NOMO-1 treated with DMSO at 0.1 percent for 48 hours (cell line): Measurements from ENCODE around the gene GTPBP4.

Experiments
- DNase-seq: peaks from one replicate; lab custom pipeline; 2025; ENCODE audit not compliant: unreplicated experiment; lab: John Stamatoyannopoulos, UW

The GTPBP4 gene

DNA sequence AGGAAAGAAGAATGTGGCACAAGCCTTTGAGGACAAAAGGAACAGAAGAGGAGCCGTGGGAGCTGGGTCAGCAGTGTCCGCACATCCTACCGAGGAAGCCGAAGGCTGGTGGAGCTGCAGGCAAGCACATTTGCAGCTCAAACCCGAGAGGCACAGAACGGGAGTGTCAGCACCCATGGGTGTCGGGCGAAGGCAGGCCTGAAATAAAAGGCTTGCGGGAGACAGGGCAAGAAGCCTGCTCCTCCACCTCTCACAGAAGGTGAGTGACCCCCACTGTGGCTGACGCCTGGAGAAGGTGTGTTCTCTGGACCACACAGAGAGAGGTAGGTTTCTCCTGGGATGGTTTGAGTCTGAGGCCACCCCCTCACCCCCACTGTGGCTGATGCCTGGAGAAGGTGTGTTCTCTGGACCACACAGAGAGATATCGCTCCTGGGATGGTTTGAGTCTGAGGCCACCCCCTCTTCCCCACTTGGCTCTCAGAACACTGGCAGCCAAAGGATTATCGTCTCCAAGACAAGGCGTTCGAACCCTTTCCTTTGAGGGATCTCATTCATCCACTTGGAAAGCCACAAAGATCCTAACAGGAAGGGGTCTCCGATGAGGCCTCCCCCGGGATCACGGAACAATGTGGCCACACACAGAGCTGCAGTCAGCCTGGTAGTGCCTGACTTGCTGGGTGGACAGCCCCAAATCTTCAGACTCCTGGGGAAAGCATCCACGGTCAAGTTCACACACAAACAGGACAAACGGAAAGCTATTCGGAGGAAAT is 21.6 kb upstream of the GTPBP4 start:
- DNase-seq: no peak

DNA sequence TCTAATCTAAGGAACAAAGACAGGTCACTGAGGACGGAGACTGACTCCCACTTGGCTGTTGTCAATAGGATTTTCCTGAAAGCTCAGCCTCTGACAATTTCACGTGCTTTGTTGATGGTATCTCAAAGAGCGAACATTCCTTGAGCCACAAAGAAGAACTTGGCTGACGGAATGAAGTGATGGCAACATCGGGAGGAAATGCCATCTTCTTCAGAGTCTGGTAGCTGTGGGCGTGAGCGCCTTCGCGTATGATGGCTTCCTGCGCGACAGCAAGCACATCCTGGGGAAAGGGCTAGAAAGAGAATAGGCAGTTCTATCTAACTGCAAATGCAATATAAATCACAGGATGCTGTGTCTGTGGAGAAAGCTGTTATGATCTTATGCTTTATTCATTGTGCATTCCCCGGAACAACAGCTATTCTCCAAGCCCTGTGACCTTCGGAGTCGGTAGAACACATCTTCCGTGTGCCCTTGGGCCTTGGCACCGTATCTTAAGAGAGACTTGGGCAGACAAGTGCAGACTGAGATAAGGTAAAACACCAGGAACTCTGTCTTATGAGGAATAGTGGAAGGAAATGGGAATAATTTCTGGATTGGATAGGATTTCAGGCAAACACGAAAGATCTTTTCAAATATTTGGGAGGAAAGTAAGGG is 19.6 kb upstream of the GTPBP4 start:
- DNase-seq: no peak

DNA sequence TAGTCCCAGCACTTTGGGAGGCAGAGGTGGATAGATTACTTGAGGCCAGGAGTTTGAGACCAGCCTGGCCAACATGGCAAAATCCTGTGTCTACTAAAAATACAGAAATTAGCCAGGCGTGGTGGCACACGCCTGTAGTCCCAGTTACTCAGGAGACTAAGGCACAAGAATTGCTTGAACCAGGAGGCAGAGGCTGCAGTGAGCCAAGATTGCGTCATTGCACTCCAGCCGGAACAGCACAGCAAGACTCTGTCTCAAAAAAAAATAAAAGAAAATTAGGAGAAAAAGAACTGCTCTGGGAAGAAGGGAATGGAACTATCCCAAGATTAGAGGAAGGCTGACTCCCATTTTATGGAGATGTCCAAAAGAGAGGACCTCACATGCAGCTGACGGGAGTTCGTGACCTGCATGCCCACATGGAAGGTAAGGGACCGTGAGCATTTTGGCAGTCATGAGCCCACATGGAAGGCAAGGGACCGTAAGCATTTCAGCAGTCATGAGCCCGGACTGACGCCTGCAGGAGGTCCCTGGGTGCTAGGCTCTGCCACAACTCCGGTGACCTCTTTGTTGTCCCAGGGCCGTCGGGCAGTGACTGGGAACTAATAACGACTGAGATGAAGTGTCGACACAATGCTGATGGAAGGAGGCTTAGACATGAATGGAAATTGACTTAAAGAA is 18.6 kb upstream of the GTPBP4 start:
- DNase-seq: no peak

DNA sequence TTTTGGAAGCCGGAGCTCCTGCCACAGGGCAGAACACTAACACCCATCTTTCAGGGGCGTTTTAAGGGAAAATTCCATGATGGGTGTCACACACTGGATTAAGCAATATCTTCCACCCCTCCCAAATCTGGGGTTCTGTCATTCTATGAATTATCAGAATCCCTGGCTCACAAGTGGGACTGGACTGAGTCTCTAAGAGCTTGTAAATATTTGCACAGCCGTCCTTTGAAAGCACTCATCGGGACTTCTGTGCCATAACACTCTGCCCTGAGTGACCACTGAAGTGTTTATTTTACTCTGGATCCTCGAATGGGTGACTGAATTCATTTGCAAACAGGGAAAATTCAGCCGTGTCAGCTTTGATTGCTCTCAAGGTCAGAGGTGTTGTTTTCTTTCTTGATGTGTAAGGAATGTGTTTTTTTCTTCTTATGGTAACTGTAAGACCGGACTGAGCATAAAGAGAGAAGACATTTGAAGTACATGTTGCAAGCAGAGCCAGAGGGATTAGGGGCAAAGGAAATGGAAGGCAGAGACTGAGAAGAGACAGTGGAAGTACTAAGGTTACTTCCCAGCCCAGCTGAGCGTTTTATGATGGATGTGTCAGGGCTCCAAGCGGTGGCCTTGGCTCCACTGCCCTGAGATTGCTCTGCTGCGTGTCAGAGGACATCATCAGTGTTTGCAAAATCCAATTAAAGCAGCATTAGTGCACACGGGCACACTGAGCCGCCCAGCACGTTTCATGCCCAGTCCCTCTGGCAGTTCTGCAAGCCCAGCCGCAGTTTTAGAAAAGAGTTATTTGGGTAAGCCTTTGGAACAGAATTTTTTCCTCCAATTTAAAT is 17.7 kb upstream of the GTPBP4 start:
- DNase-seq: no peak

DNA sequence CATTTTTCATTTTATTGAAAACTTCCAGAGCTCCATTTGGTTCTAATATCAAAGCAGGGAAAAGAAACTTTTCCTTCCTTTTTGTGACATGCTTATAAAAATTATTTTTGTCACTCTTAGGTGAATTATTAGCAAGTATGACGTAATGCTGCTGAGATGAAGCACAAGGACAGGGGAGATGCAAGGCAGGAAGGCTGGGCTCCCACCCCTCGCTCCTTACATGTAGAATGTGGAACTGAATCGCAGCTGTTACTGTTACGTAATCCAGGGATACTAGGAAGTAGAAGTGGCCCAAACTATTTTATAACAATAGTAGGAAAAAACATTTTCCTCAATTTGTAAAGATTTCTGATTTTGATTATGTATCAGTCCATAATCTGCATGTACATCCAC is 17.1 kb upstream of the GTPBP4 start:
- peak; percentile 18 for DNase-seq

DNA sequence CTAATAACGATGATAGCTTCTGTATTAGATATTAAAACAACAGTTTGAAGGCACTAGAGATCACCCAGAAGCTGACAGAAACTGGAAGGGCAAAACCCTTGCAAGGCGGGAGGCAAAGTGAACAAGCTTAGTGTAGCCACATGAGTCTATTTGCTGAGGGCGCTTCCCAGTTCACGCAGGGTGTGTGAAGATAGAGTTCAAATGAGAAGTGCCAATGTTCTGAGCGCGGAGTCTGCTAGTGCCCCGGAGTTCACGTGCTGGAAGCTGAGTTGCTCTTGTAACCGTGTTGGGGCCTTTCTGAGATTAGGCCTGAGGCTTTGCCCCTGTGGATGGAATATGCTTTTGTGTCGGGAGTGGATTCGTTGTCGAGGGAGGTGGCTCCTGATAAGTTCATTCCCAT is 16.6 kb upstream of the GTPBP4 start:
- DNase-seq: no peak

DNA sequence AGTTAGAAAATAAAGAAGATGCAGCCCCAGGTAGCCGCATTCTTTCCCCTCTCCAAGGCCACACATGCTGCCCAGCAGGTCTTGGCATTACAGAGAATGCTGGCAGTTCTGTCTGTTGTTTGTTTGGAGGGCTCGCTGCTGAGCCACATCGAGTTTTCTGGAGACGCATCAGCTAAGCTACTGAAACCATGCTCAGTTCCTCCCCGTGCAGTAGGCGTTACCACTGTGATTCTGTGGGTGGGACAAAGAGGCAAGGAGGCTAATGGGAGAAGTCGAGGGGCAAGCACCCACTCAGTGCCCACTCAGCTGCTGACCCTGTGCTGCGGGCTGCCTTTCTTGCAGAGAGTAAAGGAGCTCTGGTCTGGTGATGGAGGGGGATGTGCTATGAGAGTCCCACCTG is 15.5 kb upstream of the GTPBP4 start:
- no peak for DNase-seq

DNA sequence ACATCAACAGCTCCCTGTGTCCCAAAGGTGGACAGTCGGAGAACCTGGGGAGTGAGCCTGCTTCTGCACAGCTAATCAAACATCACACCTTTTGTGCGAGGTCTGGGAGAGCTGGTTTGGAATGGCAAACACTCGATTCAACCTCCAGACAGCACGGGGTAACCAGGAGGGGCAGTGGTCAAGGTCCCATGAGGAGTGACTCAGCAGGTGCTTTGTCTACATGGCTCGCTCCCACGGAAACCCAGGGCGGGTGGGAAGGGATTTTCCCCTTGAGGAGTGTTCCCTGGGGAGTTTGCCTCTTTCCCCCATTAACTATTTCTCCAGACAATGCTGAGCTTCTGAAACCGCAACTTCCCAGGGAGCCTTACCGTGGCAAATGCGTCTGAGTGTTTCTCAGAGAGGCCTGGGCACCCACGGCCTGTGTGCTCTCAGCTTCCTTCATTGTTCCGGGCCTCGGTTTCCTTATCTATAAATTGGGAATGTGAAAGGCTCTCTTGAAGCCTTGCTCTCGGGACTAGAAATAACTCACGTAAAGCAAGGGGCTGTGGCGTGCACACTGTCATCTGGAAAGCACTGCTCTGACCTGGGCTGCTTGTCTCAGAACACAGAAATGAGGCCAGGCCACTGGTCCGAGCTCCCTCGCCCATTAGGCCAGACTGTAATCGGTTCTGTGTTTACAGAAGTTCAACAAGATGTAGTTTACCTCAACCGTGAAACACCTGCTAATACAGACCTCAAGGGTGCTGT is 14.0 kb upstream of the GTPBP4 start:
- DNase-seq: no peak

DNA sequence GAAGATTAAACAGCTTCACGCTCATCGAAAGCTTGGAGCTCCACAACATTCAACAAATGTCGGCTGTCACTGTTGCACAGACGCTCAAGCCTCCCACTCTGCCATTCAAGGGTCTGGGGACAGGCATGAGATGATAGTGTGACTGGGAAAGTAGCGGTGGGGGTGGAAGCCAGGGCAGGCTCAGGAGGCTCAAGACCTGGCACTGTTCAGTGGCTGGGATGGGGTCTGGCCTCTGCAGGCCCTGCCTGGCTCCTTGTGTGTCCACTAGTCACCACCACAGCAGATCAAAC is 13.5 kb upstream of the GTPBP4 start:
- DNase-seq: no peak

DNA sequence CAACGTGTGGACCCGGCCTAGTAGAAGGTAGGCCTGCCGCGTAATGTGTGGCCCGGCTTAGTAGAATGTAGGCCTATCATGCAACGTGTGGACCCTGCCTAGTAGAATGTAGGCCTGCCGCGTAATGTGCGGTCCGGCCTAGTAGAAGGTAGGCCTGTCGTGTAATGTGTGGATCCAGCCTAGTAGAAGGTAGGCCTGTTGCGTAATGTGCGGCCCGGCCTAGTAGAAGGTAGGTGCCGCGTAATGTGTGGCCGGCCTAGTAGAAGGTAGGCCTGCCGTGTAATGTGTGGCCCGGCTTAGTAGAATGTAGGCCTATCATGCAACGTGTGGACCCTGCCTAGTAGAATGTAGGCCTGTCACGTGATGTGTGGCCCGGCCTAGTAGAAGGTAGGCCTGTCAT is 11.9 kb upstream of the GTPBP4 start:
- DNase-seq: no peak

DNA sequence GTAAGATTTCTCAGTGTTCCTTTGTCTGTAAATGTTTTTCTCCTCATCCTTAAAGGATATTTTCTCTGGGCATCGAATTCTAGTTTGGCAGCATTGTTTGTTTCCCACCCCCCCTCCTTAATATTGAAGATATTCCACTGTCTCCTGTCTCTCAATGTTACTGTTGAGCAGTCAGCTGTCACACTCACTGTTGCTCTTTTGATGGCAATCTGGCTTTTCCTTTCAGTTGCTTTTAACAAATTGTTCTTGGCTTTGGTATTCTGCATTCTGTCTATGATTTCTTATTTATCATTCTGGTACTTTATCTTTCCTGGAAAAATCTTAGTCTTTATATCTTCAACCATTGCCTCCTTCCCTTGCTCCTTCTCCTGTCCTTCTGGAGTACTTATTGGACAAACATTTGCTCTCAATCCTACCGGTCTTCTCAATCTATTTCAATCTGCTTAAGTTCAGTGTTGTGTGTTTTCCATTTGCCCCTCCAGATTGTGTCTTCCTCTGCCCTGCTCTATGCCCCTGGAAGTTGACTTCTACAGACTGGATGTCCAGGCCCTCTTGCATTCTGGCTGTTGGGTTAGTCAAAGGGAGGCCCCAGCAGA is 9.3 kb upstream of the GTPBP4 start:
- no peak for DNase-seq

DNA sequence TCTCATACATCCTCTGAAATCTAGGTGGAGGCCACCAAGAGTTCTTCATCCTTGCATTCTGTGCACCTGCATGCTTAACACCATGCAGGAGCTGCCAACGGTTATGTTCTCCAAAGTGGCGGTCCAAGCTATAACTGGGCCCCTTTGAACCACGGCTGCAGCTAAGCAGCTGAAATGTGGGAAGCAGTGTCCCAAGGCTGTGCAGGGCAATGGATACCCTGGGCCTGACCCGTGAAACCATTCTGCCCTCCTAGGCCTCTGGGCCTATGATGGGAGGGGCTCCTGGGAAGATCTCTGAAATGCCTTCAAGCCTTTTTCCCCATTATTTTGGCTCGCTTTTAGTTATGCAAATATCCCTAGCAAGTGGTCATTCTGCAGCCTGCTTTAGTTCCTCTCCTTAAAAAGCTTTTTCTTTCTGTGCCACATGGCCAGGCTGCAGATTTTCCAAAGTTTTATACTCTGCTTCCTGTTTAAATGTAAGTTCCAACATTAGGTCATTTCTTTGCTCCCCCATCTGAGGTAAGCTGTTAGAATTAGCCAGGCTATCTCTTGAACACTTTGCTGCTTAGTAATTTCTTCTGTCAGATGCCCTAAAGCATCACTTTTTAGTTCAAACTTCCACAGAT is 7.7 kb upstream of the GTPBP4 start:
- no peak for DNase-seq

DNA sequence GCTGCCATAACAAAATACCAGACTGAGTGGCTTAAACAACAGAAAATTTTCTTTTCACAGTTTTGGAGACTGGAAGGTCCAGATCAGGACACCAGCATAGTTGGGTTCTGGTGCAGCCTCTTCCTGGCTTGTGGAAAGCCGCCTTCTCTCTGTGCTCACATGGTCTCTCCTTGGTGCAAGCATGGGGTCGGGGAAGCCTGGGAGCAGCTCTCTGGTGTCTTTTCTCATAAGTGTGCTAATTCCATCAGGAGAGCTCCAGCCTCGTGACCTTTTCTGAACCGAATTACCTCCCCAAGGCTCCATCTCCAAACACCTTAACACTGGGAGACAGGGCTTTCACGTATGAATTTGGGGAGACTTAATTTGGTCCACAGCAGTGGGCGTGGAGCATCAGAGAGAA is 4.8 kb upstream of the GTPBP4 start:
- DNase-seq: no peak

DNA sequence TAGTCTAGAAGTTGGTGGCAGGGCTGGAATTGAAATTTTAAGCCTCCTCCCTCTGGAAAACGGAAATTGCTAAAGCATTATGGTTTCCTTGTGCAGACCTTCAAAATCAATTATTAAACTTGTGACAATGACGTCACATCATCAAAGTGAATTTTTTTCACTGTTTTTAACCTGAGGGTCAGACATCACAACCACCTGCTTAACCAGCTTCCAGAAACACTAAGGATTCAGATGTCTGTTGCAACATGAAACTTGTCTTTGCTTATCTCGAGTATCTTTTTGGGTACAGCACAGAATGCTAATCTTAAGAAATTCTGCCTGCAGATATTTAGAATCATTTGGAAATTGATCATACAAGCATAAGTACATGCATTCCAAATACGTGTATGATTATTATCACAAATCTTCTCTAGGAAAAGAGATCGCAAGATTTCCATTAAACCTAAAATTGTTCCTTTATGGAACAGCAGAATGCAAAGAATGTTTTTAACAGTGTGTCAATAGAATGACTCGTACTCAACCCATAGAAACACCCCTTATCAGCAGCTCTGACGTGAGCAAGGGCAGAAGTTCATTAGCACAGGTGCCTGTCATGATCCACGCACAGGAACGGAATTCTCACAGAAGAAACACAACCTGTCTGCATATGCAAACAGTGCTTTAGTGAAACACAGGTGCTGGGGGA is 4.1 kb upstream of the GTPBP4 start:
- DNase-seq: no peak

DNA sequence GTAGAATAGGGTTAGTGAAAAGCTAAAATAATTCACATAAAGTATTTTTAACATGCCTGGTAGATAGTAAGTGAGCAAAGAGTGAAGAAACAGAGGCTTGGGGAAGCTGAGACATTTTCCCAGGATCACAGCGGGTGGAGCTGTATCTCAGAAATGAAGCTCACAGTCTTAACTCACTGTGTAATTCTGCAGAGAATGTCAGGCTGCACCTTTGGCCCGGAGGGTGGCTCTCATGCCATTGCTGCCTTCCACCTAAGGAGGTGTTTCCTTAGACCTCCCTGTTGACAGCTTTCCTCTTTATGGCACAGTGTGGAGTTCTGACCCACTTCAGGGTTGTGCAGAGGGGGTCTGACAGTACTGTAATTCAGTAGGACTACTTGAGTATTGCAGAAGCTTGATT is 2.9 kb upstream of the GTPBP4 start:
- no peak for DNase-seq

DNA sequence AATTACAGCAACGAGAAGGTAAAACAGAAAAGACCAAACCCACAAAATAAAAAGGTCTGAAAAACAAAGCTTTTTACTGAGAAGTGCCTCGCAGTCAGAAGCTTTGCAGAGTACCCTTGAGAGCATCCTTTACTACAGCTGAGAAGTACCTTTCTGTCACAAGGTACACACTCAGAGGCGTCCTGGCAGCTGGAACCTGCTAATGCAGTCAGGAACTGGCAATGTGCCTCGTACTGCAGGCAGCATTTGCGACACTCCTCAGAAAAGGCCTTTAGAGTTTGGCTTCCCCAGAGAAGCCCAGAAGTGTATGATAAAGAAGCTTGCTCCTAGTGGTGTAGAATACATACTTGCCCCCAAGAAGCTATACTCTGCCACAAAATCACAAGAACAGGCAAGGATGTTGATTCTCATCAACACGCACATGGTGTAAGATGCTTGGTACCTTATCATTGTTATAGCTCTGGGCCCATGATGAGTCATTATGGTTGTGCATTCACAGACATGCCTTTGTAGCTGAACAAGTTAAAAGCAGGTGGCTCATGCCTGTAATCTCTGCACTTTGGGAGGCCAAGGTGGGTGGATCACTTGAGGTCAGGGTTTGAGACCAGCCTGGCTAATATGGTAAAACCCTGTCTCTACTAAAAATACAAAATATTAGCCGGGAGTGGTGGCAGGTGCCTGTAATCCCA is 2.0 kb upstream of the GTPBP4 start:
- no peak for DNase-seq

DNA sequence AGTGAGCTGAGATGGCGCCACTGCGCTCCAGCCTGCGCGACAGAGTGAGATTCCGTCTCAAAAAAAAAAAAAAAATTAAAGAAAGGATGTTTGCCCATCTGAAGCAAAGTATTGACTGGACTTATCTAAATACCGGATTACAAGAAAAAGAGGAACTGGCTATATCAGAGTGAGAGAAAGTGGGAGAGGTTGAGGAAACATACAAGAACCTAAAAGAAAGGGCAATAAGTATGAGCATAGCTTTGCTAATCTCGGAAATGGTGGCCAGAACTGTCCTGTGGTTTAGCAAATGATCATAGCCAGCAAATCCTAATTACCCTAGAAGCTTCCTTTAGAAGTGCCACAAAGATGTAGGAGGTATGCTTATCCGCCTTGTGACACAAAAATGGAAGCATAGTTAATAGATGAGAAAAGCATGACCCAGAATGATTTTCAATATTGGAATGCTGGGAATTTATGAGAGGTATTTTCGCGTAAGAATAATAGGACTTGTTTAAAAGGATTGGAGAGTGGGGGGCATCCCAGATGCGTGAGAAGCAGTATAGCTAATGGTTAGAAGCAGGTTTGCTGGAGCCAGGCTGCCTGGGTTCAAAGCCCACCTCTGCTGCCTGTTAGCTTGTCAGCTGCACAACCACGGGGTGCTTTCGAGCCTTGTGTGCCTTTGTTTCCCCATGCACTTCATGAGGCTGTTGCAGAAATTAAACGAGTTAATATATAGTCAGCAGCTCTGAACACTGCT is 1.2 kb upstream of the GTPBP4 start:
- peak; percentile 62 for DNase-seq

DNA sequence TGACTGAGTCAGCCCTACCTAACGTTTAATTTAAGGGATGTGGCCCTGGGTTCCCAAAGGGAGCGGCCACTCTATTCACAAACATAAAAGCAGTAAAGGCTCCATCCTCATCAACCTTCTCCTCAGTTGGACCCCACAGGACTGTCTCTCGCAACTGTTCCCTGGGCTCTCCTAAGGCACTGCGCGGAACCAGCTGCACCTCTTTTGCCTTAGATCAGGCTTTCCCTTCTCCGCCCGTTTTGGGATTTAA is 689 bp upstream of the GTPBP4 start:
- no peak for DNase-seq
